Stimulated activated CD4-positive, alpha-beta T cell treated with anti-CD3 and anti-CD28 coated beads, Interleukin-12 subunit alpha, Interleukin-12 subunit beta, amount 100 ng/mL, for 4 hours (primary cell): Measurements from ENCODE around the gene TNFAIP8L1.
"Not testable (repeated sequence)": the region's sequence is repeated elsewhere in the genome, so short reads cannot be mapped to it uniquely, and the experiment has no call there.

Experiments
- DNase-seq: peaks from one replicate; pipeline ENCODE4 v3.0.0-alpha.2; 2020

Gene TNFAIP8L1

GRCh38 chr19:4638828-4639530, at the start of gene TNFAIP8L1:
Gene TNFAIP8L1, plus strand, starts transcription at chr19:4639516. Its CDS starts 12,354 bp downstream, at chr19:4651870.
- peak; percentile 99 for DNase-seq

GRCh38 chr19:4589579-4590410, 49.5 kb upstream of the TNFAIP8L1 start:
- no peak for DNase-seq

- no peak for DNase-seq
These were observed 48.8 kb upstream of the TNFAIP8L1 start for GRCh38 chr19:4590559-4590958.

DNA sequence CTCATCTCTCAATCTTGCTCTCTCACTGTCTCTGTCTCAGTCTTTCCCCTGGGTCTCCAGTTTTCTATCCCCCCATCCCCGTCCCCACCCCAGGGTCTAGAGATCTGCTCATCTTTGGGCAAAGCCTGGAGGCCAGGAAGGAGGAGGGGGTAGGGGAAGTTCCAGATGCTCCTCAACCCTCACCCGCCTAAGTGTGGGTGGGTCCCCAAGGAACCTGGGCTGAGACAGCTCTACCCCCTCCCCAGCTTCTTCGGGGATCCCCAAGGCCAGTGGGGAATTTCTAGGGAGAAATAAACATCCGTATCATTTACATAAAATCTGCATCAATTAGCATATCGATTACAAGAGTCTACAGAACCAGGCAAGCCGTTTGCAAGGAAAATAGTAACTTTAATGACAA, 48.0 kb upstream of the TNFAIP8L1 start:
- DNase-seq: no peak

DNA sequence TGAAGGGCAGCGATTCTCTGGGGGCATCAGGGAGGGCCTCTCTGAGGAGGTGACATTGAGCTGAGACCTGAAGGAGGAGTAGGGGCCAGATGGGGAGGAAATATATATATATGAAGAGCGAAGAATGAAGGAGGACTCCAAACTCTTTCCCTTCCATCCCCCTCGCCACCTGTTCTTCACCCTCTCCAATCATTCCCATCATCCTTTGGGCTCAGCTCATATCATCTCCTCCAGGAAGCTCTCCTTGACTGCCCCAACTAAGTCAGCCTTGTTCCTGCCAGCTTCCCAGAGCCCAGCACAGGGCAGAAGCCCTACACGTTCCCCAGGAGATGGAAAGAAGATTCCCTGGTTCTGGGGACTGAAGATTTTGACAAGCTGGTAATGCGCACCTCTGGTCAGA, 46.9 kb upstream of the TNFAIP8L1 start:
- DNase-seq: no peak

DNA sequence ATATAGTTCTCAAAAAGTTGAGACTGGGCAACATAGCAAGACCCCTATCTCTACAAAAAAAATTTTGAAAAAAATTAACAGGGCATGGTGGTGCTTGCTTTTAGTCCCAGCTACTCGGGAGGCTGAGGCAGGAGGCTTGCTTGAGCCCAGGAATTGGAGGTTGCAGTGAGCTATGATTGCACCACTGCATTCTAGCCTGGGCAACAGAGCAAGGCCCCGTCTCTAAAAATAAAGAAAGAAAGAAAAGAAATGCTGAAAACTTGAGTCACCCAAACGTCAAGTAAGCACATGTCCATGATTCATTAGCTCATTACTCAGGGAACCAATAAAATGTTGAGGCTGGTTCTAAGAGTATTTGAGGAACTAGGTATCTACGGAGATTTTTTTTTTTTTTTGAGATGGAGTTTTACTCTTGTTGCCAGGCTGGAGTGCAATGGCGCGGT, 45.9 kb upstream of the TNFAIP8L1 start:
- no peak for DNase-seq

- no peak for DNase-seq
These were observed 45.1 kb upstream of the TNFAIP8L1 start for GRCh38 chr19:4594201-4594600.

GRCh38 chr19:4595158-4595557, 44.2 kb upstream of the TNFAIP8L1 start:
- not testable (repeated sequence) for DNase-seq

GRCh38 chr19:4596033-4596904, 43.0 kb upstream of the TNFAIP8L1 start:
- DNase-seq: no peak

- DNase-seq: no peak
These were observed 41.9 kb upstream of the TNFAIP8L1 start for GRCh38 chr19:4597278-4597974.

DNA sequence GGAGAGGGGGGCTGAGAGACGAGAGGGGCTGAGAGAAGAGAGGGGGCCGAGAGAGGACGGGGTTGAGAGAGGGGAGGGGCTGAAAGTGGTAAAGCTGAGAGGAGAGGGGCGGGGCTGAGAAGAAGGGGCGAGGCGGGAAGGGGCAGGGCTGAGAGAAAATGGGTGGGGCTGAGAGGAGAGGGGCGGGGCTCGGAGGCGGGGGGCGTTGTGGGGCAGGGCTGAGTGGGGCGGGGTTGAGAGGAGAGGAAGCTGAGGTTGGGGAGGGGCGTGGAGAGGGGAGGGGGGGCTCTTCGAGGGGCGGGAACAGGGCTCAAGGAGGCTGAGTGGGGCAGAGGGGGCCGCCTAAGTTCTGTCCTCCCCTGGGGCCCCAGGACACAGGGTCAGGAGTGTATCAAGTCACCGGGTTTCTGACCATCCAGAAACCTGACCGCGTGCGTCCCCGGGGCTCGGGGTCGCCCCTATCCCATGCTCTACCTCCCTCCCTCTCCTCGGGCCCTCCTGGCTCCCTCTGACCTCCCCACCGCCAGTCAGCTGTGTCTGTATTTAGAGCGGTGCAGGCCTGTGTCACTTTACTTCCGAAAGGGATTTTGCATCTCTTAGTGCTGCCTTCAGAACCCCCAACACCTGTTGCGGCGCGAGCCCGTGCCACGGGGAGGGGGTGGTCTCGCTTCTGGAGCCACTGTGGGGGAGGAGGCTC, 41.2 kb upstream of the TNFAIP8L1 start:
- DNase-seq: peak; percentile 40

GRCh38 chr19:4598712-4599111, 40.6 kb upstream of the TNFAIP8L1 start:
- DNase-seq: no peak

DNA sequence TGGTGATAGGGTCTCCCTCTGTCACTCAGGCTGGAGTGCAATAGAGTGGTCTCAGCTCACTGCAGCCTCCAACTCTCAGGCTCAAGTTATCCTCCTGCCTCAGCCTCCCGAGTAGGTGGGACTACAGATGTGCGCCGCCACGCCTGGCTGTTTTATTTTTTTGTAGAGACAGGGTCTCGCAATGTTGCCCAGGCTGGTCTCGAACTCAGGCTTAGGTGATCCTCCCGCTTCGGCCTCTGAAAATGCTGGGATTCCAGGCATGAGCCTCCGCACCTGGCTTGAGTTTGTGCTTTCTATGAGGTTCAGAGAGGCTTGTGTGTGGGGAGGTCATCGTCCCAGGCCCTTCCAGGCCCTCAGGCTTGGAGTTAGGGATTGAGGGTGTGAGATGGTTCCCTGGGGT, 39.2 kb upstream of the TNFAIP8L1 start:
- no peak for DNase-seq

DNA sequence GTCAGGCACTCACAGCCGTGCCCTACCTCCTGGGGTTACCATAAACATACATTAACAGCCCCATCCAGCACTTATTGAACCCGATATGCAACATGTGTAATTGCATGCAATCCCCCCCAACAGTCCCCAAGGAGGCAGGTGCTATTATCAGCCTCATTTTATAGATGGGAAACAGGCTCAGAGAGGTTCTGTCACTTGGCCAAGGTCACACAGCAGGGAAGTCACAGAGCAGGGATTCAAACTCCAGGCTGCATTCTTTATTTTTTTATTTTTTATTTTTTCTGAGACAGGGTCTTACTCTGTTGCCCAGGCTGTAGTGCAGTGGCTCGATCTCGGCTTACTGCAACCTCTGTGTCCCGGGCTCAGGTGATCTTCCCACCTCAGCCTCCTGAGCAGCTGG, 38.4 kb upstream of the TNFAIP8L1 start:
- DNase-seq: no peak

DNA sequence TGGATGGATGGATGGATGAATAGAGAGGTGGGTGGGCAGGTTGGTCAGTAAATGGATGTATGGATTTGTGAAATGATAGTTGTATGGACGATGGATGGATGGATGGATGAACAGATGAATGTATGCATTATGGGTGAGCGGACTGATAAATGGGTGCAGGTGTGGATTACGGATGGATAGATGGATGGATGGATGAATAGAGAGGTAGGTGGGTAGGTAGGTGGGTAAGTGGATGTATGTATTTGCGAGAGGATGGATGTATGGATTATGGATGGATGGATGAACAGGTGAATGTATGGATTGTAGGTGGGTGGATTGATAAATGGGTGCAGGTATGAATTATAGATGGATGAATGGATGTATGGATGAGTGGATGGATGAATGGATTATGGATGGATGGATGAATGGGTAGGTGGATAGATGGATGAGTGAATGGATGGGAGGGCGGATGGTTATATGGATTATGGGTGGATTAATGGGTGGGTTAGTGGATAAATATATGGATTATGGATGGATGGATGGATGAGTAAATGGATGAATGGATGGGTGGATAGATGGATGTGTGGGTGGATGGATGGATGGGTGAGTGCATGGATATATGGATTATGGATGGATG, 37.0 kb upstream of the TNFAIP8L1 start:
- DNase-seq: no peak

- DNase-seq: no peak
These were observed 36.4 kb upstream of the TNFAIP8L1 start for GRCh38 chr19:4602915-4603314.

GRCh38 chr19:4604912-4605311, 34.4 kb upstream of the TNFAIP8L1 start:
- no peak for DNase-seq

DNA sequence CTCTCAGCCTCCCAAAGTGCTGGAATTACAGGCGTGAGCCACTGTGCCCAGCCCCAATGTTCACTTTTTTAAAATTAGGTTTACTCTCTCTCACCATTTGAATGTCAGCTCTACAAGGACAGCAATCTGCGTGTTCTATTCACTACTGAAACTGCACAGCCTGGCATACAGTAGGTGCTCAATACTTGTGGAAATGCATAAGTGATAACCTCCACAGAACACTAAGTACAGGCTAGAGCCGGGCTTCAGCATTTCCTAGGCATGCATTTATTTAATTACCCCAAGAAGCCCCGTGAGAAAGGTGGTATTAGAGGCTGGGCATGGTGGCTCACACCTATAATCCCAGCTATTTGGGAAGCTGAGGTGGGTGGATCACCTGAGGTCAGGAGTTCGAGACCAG, 33.1 kb upstream of the TNFAIP8L1 start:
- no peak for DNase-seq

GRCh38 chr19:4606921-4607678, 32.2 kb upstream of the TNFAIP8L1 start:
- DNase-seq: no peak

DNA sequence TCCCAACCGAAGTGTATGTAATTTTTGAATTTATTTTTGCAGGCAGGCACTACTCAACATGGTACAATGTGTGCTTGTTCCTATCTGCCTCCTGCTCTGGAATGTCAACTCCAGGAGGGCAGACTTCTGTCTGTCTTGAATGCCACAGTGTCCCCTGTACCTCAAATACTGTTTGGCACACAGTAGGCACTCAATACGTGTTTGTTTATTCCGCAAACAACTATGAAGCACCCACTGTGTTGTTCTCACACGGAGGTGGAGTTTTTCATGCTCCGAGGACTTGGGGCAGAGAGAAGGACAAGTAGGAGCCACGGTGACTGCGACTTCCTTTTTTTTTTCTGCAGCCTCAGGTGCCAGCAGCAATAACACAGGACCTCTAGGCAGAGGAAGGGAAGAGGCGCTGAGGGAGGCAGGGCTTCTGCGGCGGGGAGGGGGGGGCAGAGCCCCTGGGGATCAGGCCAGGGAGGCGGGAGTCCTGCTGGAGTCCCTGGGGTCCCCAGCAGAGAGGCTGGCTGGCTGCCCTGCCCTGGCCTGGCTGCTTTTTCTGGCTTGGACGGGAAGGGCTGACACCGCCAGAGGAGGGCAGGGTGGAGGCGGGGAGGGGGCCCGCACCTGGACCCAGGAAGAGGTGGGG, 29.3 kb upstream of the TNFAIP8L1 start:
- no peak for DNase-seq
